LNCaP clone FGC (cell line): Measurements from ENCODE around the gene CCDC201.
A peak's percentile ranks its signal among the peaks of the same experiment; 100 is the strongest.

Source experiments
- DNase-seq: peaks from one replicate; pipeline ENCODE4 v3.0.0-alpha.2; 2011; ENCODE audit warnings: low read depth
- H3K4me3 ChIP-seq: 2 replicates; pipeline ENCODE4 v1.5.1; 2011; ENCODE audit warnings: mild to moderate bottlenecking, low read depth, low read length, control low read depth
- TF ChIP-seq, protein P1 (sequence below): IDR thresholded peaks from 2 replicates; pipeline ENCODE4 v1.5.1; 2012; ENCODE audit warnings: mild to moderate bottlenecking; ENCODE audit not compliant: control insufficient read depth, insufficient read depth; ENCODE audit errors: extremely low read depth

Gene CCDC201

DNA sequence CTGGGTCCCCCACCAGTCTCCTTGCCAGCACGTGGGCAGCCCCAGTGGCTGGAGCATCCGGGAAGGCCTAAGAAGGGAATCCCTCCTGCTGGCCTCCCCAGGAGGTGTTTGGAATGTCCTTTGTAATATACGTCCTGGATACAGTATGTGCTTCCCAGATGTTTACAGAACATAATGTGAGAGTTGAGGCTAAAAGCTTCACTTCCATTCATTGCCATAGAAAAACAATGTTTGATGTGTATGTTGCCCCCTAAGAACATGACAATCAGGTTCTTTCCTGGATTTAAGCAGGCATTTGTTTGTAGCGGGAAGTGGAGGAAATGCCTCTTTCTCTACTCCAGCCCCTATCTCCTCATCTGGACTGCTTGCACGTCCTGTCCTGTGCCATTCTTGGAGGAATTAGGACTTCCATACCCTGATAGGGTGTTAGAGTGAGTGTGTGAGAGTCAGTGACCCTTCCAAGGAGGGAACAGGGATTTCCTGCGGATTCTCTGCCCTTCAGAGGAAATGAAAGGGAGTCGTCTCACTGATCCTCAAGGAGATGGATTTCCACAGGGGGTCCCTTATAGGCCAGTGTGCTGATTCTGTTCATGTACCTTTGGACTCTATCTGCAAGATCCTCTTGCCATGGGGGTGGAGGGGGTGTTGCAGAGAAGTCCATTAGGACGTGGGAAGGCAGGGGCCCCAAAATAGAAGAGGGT lies 16.6 kb upstream of the CCDC201 start:
- no peak for DNase-seq
- no peak overlapping the region for H3K4me3 ChIP-seq
- TF ChIP-seq, protein P1, sequence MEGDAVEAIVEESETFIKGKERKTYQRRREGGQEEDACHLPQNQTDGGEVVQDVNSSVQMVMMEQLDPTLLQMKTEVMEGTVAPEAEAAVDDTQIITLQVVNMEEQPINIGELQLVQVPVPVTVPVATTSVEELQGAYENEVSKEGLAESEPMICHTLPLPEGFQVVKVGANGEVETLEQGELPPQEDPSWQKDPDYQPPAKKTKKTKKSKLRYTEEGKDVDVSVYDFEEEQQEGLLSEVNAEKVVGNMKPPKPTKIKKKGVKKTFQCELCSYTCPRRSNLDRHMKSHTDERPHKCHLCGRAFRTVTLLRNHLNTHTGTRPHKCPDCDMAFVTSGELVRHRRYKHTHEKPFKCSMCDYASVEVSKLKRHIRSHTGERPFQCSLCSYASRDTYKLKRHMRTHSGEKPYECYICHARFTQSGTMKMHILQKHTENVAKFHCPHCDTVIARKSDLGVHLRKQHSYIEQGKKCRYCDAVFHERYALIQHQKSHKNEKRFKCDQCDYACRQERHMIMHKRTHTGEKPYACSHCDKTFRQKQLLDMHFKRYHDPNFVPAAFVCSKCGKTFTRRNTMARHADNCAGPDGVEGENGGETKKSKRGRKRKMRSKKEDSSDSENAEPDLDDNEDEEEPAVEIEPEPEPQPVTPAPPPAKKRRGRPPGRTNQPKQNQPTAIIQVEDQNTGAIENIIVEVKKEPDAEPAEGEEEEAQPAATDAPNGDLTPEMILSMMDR = no peak

DNA sequence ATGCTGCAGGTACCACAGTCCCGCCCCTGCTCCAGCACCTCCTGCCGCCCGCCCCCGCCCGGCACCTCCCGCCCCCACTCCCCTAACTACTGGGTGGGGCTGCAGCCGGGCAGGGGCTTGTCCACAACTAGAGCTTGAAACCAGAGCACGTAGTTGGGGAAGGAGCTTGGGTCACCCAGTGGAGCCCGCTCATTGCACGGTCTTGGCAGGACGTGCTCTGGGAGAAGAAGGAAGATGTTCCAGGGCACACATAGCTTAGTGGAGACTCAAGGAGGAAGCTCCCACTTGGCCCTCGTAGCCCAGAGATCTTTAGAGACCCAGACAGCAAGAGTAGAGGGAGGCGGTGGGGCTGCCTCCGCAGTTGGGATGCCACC lies 16.1 kb upstream of the CCDC201 start:
- TF ChIP-seq, protein P1 = no peak
- DNase-seq = no peak
- no peak overlapping the region for H3K4me3 ChIP-seq

DNA sequence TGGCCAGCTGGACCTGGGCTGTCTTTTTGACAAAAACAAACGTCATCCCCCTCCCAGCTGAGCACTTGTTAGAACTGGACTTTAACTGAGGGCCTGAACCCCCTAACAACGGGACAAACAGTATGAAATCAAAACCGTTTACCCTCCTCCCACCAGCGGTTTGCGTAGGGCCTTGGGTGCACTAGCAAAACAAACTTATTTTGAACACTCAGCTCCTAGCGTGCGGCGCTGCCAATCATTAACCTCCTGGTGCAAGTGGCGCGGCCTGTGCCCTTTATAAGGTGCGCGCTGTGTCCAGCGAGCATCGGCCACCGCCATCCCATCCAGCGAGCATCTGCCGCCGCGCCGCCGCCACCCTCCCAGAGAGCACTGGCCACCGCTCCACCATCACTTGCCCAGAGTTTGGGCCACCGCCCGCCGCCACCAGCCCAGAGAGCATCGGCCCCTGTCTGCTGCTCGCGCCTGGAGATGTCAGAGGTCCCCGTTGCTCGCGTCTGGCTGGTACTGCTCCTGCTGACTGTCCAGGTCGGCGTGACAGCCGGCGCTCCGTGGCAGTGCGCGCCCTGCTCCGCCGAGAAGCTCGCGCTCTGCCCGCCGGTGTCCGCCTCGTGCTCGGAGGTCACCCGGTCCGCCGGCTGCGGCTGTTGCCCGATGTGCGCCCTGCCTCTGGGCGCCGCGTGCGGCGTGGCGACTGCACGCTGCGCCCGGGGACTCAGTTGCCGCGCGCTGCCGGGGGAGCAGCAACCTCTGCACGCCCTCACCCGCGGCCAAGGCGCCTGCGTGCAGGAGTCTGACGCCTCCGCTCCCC lies 15.5 kb upstream of the CCDC201 start, which contains the start of gene IGFBP1:
TSS of gene IGFBP1 (plus strand) at position 304 of the 808 bp plus-strand sequence. CDS start at position 469, 165 bp downstream.
- H3K4me3 ChIP-seq = peak within 1 kb of the TSS; percentile 6; the same call in 1 of the 2 replicates
- DNase-seq = no peak
- TF ChIP-seq, protein P1 = no peak

DNA sequence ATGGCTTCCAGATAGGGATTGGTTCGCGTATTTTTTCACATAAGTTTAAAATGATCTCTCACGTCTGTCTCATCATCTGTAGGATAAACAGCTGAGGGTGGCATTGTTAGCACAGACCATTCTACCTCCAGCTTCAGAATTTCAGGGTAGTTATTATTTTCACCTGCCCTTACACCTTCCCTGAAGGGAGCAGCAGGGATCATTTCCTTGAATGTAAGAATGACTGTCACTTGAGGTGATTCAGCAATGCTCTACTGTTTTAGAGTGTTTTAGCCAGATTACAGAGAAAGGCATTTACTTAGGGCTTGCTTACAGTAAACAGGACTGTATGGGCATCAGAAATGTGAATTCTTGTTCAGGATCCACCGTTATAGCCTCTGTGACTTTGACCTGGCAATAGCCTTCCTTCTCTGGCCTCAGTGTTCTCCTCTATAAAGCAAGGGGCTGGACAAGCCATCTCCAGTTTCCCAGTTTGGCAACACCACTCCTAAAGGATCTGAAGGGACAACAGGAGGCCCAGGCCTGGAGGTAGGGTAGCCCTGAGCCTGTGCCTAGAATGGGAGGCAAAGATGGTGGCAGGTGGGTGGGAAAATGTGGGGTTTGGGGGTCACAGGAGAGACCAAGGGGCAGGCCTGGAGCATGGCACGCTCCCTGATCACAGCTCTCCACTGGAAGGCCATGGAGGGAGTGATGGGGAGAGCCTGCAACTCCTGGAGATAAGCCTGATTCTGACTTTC lies 14.2 kb upstream of the CCDC201 start:
- TF ChIP-seq, protein P1 = no peak
- H3K4me3 ChIP-seq = no peak overlapping the region
- DNase-seq = no peak

DNA sequence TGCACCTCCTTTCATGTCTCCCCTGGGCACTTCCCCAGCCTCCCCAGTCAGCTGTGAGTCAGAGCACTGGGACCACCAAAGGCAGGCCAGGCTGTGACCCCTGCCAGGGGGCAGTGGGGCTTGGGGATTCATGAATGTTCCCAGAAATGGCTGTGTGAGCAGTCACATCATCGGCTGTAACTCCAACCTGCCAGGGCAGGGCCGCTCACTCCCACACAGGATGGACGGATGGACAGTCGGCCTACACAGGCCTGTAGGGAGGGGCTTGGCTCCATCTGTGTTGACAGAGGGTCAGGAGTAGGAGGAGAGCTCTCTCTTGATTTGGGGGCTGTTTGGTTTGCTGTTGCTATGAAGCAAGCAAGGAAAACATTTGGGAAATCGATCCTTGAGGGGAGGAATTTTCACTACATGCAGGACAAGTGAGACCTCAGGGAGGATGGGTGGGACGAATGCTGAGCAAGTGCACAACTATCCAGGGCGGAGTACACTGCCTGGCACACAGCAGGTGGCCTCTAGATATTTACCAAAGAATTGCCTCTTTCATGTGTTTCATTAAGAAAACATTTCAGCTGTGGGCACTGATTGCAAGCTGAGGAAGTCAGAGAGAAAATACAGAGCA lies 12.5 kb upstream of the CCDC201 start:
- TF ChIP-seq, protein P1 = no peak
- no peak for DNase-seq
- H3K4me3 ChIP-seq = no peak overlapping the region

DNA sequence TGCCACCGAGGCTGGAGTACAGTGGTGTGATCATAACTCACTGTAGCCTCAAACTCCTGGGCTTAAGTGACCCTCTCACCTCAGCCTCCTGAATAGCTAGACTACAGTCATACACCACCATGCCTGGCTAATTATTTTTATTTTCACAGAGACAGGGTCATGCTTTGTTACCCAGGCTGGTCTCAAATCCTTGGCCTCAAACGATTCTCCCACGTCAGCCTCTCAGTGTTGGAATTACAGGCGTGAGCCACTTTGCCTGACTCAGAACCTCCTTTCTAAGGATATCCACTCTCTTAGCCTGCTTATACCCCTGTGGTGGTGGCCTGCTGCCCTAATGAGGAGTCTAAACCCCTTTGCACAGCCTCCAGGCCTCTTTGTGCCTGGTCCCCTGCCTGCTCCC lies 11.3 kb upstream of the CCDC201 start:
- no peak for DNase-seq
- TF ChIP-seq, protein P1 = no peak
- H3K4me3 ChIP-seq = no peak overlapping the region
